Fibroblast of lung (primary cell): ENCODE data around the gene CARMIL1.

Source experiments
- CTCF ChIP-seq, 2 donors: IDR thresholded peaks in 1 of 2; conservative IDR thresholded peaks in 1 of 2; 1 replicate in 1 of 2; 2 replicates in 1 of 2; pipeline ENCODE4 v1.5.1; 2011 to 2012; ENCODE audit warnings: low read length in 2 of 2, control low read depth in 1 of 2, inconsistent platforms in 1 of 2, low read depth in 1 of 2, mild to moderate bottlenecking in 1 of 2
- EZH2 ChIP-seq: IDR thresholded peaks from 2 replicates; pipeline ENCODE4 v1.5.1; 2012; ENCODE audit warnings: low read length, control low read depth, mild to moderate bottlenecking; ENCODE audit errors: missing control alignments

- no peak for TF ChIP-seq EZH2
- TF ChIP-seq CTCF (conservative IDR thresholded peaks at IDR 0.05 in 1 of 2, IDR thresholded peaks at IDR 0.05 in 1 of 2; ENCODE audit: low read depth in 1 of 2, low read length in 2 of 2): no peak
These were observed 362.9 kb downstream of the CARMIL1 start for GRCh38 chr6:25641940-25642666.
